Right atrium auricular region (tissue), 2 donors: ENCODE data around the gene RAB36. TPM values are rescaled to one million over a fixed set of nuclear protein-coding genes. Genes with fewer than 3 reads are reported as not detected.

Experiments
- DNase-seq: peaks from one replicate; pipeline ENCODE4 v3.0.0-alpha.2; 2019; ENCODE audit warnings: low spot score
- H3K27ac ChIP-seq, 2 donors: fragments of 200-600 bp; sonication (generic); 1 replicate in 1 of 2; 2 replicates in 1 of 2; pipeline ENCODE4 v1.5.1; 2016 to 2019
- H3K27me3 ChIP-seq, 2 donors: fragments of 200-600 bp; sonication (generic); one replicate each; pipeline versions ENCODE4 v1.5.1 to v1.6.0; 2017 to 2019
- H3K36me3 ChIP-seq: fragments of 200-600 bp; sonication (generic); one replicate; pipeline ENCODE4 v1.5.1; 2016
- H3K4me1 ChIP-seq, 2 donors: fragments of 200-600 bp; sonication (generic); one replicate each; pipeline versions ENCODE4 v1.5.1 to v1.6.0; 2017 to 2019
- H3K4me3 ChIP-seq, 2 donors: fragments of 200-600 bp; sonication (generic); 1 replicate in 1 of 2; 2 replicates in 1 of 2; pipeline ENCODE4 v1.5.1; 2017 to 2019; ENCODE audit warnings: mild to moderate bottlenecking in 1 of 2, moderate library complexity in 1 of 2
- H3K9me3 ChIP-seq, 2 donors: fragments of 200-600 bp; sonication (generic); one replicate each; pipeline ENCODE4 v1.5.1; 2019
- total RNA-seq, 2 donors: library from RNA; depleted of rRNA; stranded (reverse); fragments of >200 nt; gene quantifications; one replicate each; pipeline ENCODE4 v1.1.0, GENCODE V29; 2016
- TF ChIP-seq, protein P1 (sequence below), 2 donors: fragments of 200-600 bp; sonication (generic); IDR thresholded peaks; one replicate each; pipeline ENCODE4 v1.5.1; 2019; ENCODE audit warnings: antibody characterized with exemption in 2 of 2

The RAB36 gene
- total RNA-seq, 2 donors from 2014 or later, result 0.59 to 2.0 TPM

DNA sequence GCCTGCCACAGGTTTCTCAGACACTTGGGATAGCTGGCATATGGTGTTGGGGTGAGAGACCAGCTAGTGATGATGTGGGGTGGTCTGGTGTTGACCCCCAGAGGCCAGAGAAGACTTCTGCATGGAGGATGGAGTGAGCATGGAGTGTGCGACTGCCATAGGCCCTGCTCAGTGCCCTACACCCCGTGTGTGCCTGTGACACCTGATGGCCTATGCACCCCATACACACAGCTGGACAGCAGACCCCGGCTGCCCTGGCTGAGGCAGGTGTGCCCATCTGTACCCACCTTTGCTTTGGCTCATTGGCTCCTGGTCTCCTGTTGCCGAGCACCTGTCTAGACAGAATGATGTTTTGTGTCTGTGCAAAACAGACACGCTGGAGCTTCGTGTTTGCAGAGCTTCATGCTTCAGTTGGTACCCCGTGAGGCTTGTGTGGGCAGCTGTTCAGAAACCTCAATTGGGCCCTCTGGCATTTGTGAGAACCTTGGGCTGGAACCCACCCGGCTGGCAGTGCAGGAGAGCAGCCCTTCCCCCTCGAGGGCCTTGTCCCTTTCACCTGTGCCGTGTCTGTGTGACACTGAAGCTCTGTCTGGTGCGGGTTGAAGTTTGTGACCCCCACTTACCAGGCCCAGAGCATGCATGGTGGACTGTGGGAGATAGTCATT lies 62.6 kb downstream of the RAB36 start:
- H3K27me3 ChIP-seq, result no peaks in the 10 kb centered on the region
- H3K27ac ChIP-seq, result no peak overlapping the region
- TF ChIP-seq, protein P1, sequence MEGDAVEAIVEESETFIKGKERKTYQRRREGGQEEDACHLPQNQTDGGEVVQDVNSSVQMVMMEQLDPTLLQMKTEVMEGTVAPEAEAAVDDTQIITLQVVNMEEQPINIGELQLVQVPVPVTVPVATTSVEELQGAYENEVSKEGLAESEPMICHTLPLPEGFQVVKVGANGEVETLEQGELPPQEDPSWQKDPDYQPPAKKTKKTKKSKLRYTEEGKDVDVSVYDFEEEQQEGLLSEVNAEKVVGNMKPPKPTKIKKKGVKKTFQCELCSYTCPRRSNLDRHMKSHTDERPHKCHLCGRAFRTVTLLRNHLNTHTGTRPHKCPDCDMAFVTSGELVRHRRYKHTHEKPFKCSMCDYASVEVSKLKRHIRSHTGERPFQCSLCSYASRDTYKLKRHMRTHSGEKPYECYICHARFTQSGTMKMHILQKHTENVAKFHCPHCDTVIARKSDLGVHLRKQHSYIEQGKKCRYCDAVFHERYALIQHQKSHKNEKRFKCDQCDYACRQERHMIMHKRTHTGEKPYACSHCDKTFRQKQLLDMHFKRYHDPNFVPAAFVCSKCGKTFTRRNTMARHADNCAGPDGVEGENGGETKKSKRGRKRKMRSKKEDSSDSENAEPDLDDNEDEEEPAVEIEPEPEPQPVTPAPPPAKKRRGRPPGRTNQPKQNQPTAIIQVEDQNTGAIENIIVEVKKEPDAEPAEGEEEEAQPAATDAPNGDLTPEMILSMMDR (IDR thresholded peaks at IDR 0.05), result no peak
- no peaks in the 10 kb centered on the region for H3K36me3 ChIP-seq
- H3K9me3 ChIP-seq, result no peaks in the 10 kb centered on the region
- no peak for DNase-seq
- peaks cover 0 to 34% of the 10 kb centered on the region in 2 donors for H3K4me1 ChIP-seq
- H3K4me3 ChIP-seq, result no peak overlapping the region

DNA sequence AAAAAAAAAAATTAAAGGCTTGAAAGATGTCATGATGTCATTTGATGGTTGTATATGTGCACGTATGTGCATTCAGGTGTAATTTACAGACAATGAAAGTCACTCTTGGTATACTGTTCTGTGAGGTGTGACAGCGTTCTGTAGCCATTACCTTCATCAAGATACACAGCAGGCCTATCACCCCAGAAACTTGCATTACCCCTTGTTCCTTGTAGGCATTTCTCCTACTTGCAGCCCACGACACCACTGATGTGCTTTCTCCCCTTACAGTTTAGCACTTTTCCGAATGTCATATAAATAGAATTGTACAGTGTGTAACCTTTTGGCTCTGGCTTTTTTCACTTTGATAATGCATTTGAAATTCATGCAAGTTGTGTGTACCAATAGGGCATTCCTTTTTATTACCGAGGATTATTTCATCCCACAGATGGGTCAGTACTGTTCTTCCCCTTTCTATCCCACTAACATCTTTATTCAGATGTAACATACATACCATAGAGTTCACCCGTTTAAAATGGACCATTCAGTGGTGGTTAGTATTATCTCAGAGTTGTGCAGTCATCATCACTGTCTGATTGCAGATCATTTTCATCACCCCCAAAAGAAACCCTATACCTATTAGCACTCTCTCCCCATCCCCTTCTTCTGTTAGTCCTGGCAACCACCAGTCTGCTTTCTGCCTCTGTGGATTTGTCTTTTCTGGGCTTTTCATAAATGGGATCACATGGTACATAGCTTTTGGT lies 65.3 kb downstream of the RAB36 start:
- TF ChIP-seq, protein P1 (IDR thresholded peaks at IDR 0.05), result no peak
- no peaks in the 10 kb centered on the region for H3K27me3 ChIP-seq
- no peak for DNase-seq
- no peaks in the 10 kb centered on the region for H3K36me3 ChIP-seq
- no peak overlapping the region for H3K4me3 ChIP-seq
- no peaks in the 10 kb centered on the region for H3K9me3 ChIP-seq
- no peak overlapping the region for H3K27ac ChIP-seq
- peaks cover 0 to 39% of the 10 kb centered on the region in 2 donors for H3K4me1 ChIP-seq

DNA sequence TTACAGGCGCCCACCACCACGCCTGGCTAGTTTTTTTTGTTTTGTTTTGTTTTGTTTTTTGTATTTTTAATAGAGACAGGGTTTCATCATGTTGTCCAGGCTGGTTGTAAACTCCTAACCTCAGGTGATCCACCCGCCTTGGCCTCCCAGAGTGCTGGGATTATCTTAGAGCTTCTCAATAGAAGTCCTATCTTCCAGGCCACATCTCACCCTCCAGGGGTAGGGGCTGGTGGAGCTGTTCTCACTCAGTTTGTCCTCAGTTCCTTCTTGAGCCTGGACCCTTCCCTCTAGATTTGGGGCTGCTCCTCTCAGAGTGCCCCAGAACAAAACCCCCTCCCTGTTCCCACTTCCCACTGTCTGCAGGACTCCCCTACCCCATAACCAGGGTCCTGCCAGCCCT lies 66.3 kb downstream of the RAB36 start:
- Histone ChIP-seq H3K4me3 (no peak overlapping the region), H3K9me3 (no peaks in the 10 kb centered on the region), H3K4me1 (peaks cover 0 to 44% of the 10 kb centered on the region in 2 donors), H3K27ac (no peak overlapping the region), H3K36me3 (no peaks in the 10 kb centered on the region), H3K27me3 (no peaks in the 10 kb centered on the region)
- TF ChIP-seq, protein P1 (IDR thresholded peaks at IDR 0.05), result no peak
- DNase-seq, result no peak

DNA sequence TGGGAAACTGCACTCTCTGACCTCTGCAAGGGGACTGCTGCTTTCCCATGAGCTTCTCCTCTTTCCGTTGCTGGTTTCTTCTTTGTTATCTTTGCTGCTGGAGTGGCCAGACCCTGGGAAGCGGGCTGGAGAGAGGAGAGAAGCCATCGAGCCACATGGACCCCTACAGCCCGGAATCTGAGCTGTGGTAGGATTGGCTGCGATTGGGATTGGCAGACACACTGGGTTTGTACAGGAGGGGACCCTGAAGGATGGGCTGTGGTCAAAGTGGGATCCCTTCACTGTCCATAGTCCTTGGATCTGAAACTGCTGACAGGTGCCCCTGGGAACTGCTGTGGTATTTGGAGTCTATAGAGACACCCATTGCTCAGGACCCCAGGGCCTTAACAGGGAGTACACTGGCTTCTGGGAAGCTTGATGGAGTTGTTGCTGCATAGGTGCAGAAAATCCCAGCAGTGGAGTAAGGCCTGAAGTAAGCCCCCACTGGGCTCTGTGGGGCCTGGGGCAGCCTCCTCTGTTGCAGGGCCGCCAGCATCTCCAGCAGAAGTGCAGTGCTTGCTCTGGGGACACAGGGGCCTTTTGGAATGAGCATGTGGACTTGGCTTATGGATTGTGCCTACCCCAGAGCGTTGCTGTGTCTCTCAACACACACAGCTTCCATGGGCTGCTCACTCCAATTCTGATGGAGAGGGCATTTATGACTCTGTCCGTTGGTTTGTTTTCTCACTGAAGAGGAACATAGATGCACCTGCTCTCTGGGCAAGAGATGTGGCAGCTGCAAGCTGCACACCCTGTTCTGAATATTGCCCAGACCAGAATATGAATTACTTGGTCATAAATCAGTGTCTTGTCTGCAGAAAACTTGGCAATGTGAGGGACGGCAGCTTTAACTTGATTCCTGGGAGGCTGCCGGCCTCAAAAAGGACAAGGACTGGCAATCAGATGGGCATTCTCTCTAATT lies 67.1 kb downstream of the RAB36 start:
- Histone ChIP-seq H3K4me1 (peaks cover 0 to 52% of the 10 kb centered on the region in 2 donors), H3K9me3 (no peaks in the 10 kb centered on the region), H3K36me3 (no peaks in the 10 kb centered on the region), H3K4me3 (no peak overlapping the region), H3K27me3 (no peaks in the 10 kb centered on the region), H3K27ac (no peak overlapping the region)
- no peak for DNase-seq
- TF ChIP-seq, protein P1 (IDR thresholded peaks at IDR 0.05), result no peak

DNA sequence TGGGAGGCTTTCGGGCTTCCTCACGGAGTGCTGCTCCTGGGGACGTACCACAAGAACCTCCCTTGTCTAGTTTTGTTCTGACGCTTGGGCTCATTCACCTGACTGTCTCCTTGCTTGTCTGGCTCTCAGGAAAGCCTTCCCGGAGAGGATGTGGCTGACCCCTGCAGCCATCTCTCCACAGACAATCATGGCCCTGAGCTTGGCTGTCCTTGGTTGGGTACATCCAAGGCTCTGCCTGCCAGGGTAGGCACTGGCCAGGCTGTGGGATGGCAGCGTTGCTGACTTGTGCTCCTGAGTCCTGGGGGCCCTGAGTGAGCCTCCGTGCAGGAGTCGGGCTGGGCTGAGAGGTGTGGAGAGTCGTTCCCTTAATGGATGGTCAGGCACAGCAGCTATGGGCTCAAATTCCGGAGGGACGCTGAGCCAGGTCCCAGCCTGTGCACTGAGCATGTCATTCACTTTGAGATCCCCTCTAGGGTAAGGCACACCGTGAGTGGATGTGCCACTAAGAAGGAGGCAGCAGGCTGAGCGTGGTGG lies 67.8 kb downstream of the RAB36 start:
- H3K27ac ChIP-seq, result no peak overlapping the region
- TF ChIP-seq, protein P1 (IDR thresholded peaks at IDR 0.05), result no peak
- H3K36me3 ChIP-seq, result no peaks in the 10 kb centered on the region
- H3K9me3 ChIP-seq, result no peaks in the 10 kb centered on the region
- no peak for DNase-seq
- no peaks in the 10 kb centered on the region for H3K27me3 ChIP-seq
- no peak overlapping the region for H3K4me3 ChIP-seq
- peaks cover 0 to 59% of the 10 kb centered on the region in 2 donors for H3K4me1 ChIP-seq
